ENCODE results near the gene GFM2.

DNA sequence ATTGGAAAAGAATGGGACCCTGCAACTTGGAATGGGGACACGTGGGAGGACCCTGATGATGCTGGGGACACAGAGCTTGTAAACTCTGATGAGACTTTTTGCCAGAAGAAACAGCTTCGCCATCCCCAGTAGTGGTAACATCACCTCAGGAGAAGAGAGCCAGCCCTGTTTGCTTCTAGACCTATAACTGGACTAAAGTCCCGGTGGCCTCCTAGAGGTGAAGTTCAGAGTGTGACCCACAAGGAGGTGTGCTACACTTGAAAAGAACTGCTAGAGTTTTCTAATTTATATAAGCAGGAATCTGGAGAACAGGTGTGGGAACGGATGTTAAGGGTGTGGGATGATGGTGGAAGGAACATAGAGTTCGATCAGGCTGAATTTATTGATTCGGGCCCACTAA lies 19.9 kb upstream of the GFM2 start:
- TF ChIP-seq, protein P1, sequence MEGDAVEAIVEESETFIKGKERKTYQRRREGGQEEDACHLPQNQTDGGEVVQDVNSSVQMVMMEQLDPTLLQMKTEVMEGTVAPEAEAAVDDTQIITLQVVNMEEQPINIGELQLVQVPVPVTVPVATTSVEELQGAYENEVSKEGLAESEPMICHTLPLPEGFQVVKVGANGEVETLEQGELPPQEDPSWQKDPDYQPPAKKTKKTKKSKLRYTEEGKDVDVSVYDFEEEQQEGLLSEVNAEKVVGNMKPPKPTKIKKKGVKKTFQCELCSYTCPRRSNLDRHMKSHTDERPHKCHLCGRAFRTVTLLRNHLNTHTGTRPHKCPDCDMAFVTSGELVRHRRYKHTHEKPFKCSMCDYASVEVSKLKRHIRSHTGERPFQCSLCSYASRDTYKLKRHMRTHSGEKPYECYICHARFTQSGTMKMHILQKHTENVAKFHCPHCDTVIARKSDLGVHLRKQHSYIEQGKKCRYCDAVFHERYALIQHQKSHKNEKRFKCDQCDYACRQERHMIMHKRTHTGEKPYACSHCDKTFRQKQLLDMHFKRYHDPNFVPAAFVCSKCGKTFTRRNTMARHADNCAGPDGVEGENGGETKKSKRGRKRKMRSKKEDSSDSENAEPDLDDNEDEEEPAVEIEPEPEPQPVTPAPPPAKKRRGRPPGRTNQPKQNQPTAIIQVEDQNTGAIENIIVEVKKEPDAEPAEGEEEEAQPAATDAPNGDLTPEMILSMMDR (conservative IDR thresholded peaks at IDR 0.05; ENCODE audit: low read depth, low read length) = no peak
- TF ChIP-seq EZH2 (IDR thresholded peaks at IDR 0.05; ENCODE audit: borderline replicate concordance, low read depth, low read length, poor library complexity, severe bottlenecking) = no peak
